Lower leg skin (tissue), 3 donors: ENCODE data around the gene SEMA3D.

Source experiments
- POLR2A ChIP-seq, 2 donors: fragments of 450-650 bp; IDR thresholded peaks; one replicate each; pipeline ENCODE4 v1.6.1; 2016 to 2017; ENCODE audit warnings: antibody characterized with exemption in 2 of 2, mild to moderate bottlenecking in 1 of 2, moderate library complexity in 1 of 2
- TF ChIP-seq, protein P1 (sequence below), 3 donors: fragments of 450-650 bp; IDR thresholded peaks; one replicate each; pipeline ENCODE4 v1.5.1; 2016; ENCODE audit warnings: antibody characterized with exemption in 3 of 3, mild to moderate bottlenecking in 3 of 3, moderate library complexity in 2 of 3

DNA sequence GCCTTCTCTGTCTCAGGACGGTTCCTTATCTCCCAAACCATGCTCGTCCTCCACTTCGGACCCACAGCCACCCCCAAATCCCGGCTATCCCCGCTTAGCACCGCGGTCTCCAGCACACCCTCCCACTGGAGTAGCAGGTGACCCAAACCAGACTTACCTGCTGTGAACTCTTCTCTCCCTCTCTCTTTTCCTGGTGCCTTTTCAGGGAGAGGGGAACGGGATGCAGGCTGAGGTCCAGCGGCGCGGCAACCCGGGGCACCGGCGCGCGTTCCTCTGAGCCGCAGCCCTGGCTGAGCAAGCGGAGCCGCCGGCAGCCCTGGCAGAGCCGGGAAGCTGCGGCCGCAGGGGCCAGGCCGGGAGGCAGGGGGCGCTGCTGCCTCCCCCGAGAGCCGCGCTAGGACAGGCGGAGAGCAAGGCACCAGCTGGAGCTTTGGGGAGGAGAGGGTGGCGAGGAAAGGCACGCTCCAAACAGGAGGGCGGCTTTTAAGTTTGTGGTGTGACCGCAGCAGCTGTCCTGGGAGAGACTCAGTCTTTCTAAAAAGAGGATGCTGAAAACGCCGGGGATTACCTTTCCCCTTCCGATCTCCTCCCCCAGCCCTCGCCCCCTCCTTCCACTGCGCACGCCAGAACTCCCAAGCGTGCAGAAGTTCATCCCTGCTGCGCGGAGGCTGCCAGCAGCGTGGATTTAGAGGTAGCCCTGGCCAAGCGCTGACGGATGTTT is at the start of gene SEMA3D:
- TF ChIP-seq, protein P1, sequence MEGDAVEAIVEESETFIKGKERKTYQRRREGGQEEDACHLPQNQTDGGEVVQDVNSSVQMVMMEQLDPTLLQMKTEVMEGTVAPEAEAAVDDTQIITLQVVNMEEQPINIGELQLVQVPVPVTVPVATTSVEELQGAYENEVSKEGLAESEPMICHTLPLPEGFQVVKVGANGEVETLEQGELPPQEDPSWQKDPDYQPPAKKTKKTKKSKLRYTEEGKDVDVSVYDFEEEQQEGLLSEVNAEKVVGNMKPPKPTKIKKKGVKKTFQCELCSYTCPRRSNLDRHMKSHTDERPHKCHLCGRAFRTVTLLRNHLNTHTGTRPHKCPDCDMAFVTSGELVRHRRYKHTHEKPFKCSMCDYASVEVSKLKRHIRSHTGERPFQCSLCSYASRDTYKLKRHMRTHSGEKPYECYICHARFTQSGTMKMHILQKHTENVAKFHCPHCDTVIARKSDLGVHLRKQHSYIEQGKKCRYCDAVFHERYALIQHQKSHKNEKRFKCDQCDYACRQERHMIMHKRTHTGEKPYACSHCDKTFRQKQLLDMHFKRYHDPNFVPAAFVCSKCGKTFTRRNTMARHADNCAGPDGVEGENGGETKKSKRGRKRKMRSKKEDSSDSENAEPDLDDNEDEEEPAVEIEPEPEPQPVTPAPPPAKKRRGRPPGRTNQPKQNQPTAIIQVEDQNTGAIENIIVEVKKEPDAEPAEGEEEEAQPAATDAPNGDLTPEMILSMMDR (IDR thresholded peaks at IDR 0.05): no peak
- no peak for TF ChIP-seq POLR2A (IDR thresholded peaks at IDR 0.05)
